EH (cell line): ENCODE data around the gene PIAS4.
A peak's percentile ranks its signal among the peaks of the same experiment; 100 is the strongest.
"Not testable (repeated sequence)": the region's sequence is repeated elsewhere in the genome, so short reads cannot be mapped to it uniquely, and the experiment has no call there.

Experiments
- DNase-seq: peaks from one replicate; pipeline ENCODE4 v3.0.0-alpha.2; 2015; ENCODE audit warnings: low read depth

Gene PIAS4

GRCh38 chr19:3998667-3999412, 8.7 kb upstream of the PIAS4 start:
- not testable (repeated sequence) for DNase-seq

GRCh38 chr19:4000798-4001197, 6.7 kb upstream of the PIAS4 start:
- DNase-seq = not testable (repeated sequence)

DNA sequence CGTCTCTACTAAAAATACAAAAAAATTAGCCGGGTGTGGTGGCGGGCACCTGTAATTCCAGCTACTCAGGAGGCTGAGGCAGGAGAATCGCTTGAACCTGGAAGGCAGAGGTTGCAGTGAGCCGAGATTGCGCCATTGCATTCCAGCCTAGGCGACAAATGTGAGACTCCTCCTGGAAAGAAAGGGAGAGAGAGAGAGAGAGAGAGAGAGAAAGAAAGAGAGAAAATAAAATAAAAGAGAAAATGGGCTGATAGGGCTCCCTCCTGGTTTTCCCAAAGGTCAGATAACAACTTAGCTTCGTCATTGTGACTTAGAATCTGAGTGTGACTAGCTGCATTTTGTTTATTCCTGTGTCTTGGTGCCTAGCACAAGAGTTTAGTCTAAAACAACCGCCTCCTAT, 2.1 kb upstream of the PIAS4 start:
- DNase-seq = not testable (repeated sequence)

DNA sequence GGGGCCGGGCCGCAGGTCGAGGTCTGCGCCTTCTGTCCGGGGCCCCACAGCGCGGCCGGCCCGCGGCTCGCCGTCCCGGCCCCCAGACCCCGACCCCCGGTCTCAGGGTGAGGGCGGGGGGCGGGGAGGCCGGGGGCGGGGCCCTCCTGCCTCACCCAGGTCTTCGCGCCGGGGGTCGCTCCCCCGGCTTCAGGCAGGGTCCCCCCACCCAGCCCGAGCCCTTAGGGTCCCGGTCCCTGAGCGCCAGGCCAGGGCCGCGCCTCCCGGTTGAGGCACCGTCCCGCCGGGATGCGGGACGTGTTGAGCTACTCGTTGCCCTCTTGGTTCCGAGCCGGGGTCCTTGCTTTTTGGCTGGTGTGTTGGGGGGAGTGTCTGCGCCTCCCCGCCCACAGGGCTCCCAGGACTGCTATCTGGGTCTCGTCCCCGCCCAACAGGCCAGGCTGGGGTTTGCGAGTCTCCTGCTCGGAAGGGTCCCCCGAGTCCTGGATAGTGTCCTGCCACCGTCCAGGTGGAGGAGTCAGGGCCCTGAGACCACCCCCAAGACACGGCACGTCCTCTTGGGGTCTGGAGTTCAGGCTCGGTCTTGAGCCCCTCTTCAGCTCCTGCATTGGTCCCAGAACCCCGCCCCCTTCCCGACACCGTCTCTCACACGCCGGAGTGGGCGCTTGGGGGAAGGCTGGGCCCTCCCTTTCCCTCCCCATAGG, 452 bp downstream of the PIAS4 start:
- DNase-seq = peak; percentile 28

GRCh38 chr19:4009990-4010807, 2.7 kb downstream of the PIAS4 start:
- DNase-seq = peak; percentile 30

- DNase-seq = no peak
Observed at GRCh38 chr19:4010808-4011110, 3.2 kb downstream of the PIAS4 start.

GRCh38 chr19:4011430-4011829, 3.9 kb downstream of the PIAS4 start:
- not testable (repeated sequence) for DNase-seq

- DNase-seq = no peak
Observed at GRCh38 chr19:4012092-4012974, 4.8 kb downstream of the PIAS4 start.

DNA sequence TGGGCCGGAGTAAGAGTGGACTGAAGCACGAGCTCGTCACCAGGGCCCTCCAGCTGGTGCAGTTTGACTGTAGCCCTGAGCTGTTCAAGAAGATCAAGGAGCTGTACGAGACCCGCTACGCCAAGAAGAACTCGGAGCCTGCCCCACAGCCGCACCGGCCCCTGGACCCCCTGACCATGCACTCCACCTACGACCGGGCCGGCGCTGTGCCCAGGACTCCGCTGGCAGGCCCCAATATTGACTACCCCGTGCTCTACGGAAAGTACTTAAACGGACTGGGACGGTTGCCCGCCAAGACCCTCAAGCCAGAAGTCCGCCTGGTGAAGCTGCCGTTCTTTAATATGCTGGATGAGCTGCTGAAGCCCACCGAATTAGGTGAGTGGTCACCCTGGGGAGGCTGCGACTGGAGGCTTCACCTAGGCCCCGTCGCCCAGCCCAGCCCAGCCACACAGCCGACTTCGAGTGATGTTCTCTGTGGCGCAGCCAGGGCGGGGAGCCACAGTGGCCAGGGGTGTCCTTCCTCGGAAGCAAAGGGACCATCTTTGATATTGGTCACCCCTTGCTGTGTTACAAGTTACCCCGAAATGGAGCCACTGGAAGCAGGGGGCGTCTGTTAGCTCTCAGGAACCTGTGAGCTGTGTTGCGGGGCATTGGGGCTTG, 5.6 kb downstream of the PIAS4 start:
- no peak for DNase-seq

DNA sequence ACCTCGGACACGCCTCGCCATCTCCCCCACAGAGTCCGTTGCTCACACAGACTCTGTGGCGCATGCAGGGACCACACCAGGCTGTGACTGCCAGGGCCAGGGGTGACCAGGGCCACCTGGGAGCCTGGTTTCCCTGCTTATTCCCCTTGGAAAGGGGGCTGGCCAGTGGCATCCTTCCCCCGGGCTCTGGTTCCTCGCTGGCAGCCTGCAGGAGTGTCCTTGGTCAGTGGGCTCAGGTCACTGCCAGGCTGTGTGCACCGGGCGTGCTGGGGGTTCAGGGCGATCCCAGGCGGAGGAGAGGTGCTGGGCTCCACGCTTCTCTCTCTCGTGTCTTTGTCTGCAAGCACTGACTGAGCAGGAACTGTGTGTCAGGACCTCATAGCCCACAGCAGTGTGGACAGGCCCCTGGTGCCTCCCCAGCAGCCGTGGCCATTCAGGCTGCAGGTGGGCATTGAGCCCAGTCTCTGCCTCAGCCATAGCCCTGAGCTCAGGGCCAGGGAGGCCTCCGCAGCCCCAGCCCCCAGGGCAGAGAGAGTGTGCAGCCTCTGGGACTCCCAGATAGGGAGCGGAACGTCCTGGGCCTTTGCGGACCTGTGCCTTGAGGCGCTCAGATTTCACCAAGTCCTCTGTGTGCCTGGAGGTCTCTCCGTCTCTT, 6.5 kb downstream of the PIAS4 start:
- no peak for DNase-seq

DNA sequence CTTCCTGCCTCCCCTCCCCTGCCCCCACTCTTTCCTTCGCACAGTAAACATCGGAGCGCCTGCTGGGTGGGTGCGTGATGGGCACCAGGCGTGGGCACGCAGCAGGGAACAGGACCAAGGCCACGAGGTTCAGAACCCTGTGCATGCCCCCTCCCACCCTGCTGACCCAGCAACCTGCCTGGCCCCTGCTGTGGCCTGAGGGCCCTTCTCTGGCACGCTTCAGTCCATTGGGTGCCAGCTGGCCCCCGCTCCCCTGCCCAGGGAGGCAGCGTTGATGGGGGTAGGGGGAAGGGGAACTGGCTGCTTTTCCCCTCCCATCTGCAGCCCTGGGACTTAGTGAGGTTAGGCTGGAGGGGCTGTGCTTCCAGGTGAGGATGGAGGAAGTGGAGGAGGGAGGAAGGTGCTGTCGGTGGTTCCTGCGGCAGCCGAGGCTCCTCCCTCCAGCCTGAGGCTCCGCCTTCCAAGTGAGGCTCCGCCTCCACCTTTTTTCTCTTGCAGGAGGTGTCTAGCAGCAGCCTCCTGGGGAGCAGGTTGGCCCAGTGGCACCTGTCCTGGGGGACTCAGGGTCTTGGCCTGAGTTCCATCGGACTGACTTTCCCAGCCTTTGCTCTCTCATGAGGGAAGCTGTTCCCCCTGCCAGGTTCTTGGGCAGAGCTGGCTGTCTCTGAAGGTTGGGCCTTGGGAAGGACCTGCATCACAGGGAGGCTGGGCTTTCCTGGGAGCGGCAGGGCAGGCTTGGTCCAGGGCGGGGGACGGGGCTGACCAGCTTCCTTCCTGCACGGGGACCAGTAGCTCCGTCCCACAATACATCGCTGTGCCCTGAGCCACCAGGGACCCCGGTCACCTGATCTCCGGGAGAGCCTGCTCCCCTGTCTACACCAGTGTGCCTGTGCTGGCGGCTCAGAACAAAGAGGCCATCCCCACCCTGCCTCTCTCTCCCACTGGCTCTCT, 7.3 kb downstream of the PIAS4 start:
- no peak for DNase-seq

DNA sequence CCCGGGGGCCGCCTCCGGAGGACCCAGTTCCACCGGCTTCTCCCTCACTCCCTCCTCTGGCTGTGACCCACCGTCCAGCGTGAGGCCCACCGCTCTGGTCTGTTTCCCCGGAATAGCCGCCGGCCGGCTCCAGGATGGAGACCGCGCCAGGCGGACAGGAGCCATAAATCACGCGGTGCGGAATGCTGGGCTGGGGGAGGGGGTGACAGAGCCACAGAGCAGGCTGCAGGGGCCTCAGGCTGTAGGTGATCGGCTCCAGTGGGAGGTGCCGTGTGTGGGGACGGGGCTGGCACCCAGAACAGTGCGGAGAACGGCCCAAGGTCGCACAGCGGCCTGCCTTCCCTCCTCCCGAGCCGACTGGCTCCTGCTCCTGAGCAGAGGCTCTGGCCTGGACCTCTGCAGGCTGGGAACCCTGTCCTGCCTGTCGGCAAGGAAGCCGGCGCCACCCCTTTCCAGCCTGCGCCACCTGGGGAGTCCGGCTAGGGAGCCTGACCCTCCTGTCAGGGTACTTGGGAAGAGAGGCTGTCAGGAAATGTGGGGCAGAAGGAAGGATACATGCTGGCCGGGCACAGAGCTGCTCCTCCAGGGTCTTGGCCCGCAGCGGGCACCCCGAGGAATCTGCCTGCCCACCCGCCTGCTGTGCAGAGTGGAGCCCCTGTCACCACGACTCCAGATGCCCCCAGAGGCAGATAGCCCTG, 8.3 kb downstream of the PIAS4 start:
- DNase-seq = no peak

- DNase-seq = no peak
Observed at GRCh38 chr19:4016486-4016885, 8.9 kb downstream of the PIAS4 start.

GRCh38 chr19:4016903-4017638, 9.5 kb downstream of the PIAS4 start:
- DNase-seq = no peak

- DNase-seq = no peak
Observed at GRCh38 chr19:4018140-4018613, 10.6 kb downstream of the PIAS4 start.

DNA sequence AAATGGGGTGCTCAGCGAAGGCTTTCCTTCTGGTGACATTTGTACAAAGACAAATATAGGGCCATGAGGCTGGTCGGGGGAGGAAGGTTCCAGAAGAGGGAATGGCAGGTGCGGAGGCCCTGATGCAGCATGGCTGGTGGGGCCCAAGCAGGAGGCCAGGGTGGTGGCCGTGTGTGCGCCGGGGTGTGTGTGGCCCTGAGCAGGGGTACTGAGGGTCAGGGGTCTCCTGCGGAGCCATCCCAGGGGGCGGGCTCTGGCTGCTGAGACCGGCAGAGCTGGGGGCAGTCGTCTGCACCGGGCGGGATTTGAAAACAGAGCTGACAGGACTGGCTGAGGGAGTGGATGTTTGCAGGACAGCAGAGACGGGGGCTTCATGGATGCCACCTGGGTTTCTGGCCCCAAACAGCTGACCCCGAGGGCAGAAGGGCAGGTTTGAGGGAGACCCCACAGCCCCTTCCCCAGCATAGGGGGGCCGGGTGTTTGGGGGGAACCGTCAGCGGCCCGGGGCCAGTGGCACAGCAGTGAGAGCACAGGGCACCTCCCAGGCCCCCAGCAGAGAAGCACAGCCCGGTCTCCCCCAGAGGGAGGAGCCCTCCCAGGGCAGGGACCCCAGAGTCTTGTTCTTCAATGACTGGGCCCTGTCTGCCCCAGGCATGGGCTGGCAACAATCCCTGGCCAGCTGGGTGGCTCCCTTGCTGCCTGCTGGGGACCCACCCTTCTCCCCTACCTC, 11.4 kb downstream of the PIAS4 start:
- DNase-seq = no peak

GRCh38 chr19:4019578-4019977, 12.0 kb downstream of the PIAS4 start:
- DNase-seq = no peak
